Activated CD8-positive, alpha-beta memory T cell treated with anti-CD3 and anti-CD28 coated beads, Interleukin-2, amount 50 U/mL, for 24 hours (primary cell): Measurements from ENCODE around the gene OR10V1.

Experiments
- DNase-seq: peaks from one replicate; pipeline ENCODE4 v3.0.0-alpha.2; 2020; ENCODE audit errors: extremely low read depth

OR10V1 gene, protein sequence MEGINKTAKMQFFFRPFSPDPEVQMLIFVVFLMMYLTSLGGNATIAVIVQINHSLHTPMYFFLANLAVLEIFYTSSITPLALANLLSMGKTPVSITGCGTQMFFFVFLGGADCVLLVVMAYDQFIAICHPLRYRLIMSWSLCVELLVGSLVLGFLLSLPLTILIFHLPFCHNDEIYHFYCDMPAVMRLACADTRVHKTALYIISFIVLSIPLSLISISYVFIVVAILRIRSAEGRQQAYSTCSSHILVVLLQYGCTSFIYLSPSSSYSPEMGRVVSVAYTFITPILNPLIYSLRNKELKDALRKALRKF

GRCh38 chr11:59713745-59714144 is at the start of gene OR10V1:
TSS of gene OR10V1 (minus strand) at chr11:59713845. CDS start at chr11:59713845, 0 bp downstream.
- DNase-seq: no peak

- no peak for DNase-seq
Measured at GRCh38 chr11:59761993-59762392, 48.3 kb upstream of the OR10V1 start.

DNA sequence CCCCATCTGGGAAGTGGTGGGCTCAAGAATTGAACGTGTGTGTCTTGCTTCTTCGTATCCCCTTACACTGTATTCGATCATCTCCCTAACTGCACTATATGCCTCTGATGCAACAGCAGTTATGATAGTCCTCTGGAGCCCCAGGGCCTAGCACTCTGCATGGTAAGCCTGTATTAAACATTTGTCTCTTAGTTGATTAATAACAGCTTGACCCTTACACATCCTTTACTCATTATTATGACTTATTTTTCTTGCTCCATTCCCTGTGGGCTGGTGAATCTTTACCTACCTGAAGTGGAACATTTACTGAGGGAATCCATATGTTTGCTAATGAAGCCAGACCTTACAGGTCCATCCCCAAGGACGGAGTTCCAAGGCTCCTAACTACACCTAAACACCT is 47.1 kb upstream of the OR10V1 start:
- DNase-seq: no peak

- no peak for DNase-seq
Measured at GRCh38 chr11:59759900-59760299, 46.3 kb upstream of the OR10V1 start.

DNA sequence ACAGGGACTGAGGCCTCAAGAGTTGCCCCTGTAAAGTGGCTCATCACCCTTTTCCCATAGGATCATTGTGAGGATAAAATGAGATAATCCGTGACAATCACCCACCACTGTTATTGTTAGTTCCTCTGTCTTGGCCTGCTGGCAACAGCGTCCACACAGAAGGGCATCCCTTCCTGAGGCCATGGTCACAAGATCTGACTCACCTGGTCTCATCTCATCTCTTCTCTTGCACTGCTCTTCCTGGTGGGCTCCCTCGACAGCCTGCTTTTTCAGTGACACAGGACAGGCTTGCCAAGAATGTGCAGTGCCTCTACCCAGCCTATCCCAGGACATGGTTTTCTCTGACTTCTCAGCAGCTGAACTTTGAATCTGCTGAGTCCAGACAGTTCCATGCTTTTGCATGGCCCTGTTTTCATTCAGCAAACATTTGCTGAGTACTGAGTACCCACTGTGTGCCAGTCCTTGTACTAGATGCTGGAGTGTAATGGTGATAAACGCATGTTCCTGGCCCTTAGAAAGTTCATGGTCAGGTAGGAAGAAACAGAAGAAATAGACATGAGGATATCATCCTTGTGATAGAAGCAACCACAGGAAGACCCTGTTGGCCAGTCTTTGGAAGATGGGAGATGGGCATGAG is 44.9 kb upstream of the OR10V1 start:
- DNase-seq: no peak

DNA sequence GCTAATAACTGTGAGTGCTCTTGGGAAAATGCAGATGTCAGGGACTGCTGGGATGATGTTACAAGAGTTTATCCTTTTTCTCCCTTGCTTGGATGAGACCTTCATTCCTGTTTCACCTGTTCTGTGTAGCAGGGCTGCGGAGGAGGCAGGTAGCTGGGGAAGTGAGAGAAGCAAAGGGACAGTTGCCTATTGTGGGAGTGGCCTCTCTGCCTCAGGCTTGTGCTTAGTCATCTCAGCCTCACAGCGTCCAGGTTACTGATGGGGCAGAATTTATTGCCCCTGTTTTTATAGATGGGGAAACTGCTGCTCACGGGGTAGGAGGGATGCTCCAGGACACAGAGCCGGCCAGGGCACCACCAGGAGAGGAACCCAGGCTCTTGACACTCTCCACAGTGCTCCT is 43.2 kb upstream of the OR10V1 start:
- DNase-seq: no peak

DNA sequence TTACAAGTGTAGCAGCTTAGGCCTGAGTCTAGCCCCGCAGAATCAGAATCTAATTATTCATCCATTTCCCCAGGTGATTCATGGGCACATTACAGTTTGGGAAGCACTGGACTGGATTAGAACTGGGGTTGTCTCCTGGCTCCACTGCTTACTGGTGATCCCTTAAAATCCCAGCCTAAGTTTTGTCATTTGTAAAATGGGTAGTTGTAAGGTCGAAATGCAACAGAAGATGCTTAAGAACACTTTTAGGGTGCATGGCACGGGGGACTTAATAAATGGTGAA is 42.9 kb upstream of the OR10V1 start:
- no peak for DNase-seq

GRCh38 chr11:59755701-59756557 is 42.3 kb upstream of the OR10V1 start:
- no peak for DNase-seq

DNA sequence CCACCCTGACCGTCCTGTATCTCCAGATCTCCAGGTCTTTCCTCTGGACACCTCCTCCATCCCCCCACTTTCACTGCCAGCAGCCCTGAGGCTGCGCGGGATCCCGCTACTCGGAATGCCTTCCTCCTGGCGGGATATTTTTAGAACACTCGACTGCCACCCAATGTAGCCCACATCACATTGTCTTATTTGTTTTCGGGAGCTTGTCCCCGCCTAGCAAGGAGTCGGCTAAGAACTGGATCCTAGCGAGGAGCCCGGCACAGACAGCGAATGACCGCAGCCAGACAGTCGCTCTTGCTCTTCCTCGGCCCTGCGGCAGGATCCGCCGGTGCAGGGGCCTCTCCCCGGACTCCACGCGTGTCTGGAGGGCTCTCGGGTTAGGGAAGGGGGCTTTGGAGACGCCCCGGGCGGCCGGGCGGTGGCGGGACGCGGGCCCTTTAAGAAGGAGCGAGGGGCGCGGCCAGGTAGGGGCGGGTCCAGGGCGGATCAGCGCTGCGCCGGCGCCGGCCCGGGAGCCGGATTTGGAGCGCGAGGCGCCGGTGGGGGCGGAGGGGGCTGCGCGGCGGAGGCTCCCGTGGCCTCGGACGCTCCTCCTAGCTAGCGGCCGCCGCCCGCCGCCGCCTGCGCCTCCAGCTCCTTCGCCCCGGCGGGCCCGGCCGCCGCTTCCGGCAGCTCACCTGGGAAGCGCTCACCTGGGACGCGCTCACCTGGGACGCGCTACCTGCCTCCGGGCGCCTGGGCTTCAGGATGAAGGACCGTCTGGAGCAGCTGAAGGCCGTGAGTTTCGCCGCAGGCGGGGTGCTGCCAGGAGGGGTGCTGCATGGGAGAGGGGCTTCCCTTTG is 41.4 kb upstream of the OR10V1 start, which contains the start of gene STX3:
Gene STX3, plus strand, starts transcription at position 518 of the 842 bp plus-strand sequence. Its CDS starts 230 bp downstream, at position 748.
- DNase-seq: peak; percentile 25

- no peak for DNase-seq
Measured at GRCh38 chr11:59754494-59754858, 40.8 kb upstream of the OR10V1 start.

- peak; percentile 49 for DNase-seq
Measured at GRCh38 chr11:59753650-59754493, 40.2 kb upstream of the OR10V1 start.

DNA sequence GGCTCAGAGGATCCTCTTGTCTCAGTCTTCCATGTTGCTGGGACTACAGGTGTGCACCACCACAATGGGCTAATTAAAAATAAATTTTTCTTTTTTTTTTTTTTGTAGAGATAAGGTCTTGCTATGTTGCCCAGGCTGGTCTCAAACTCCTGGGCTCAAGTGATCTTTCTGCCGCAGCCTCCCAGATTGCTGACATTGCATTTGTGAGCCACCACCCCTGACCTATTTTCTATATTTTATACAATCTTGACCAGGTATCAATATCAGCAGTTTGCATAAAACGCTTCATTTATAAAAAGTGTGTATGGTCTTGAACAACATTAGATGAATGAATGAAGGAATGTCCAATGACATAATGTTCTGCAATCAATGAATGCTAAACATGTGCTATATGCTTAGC is 32.5 kb upstream of the OR10V1 start:
- DNase-seq: no peak

DNA sequence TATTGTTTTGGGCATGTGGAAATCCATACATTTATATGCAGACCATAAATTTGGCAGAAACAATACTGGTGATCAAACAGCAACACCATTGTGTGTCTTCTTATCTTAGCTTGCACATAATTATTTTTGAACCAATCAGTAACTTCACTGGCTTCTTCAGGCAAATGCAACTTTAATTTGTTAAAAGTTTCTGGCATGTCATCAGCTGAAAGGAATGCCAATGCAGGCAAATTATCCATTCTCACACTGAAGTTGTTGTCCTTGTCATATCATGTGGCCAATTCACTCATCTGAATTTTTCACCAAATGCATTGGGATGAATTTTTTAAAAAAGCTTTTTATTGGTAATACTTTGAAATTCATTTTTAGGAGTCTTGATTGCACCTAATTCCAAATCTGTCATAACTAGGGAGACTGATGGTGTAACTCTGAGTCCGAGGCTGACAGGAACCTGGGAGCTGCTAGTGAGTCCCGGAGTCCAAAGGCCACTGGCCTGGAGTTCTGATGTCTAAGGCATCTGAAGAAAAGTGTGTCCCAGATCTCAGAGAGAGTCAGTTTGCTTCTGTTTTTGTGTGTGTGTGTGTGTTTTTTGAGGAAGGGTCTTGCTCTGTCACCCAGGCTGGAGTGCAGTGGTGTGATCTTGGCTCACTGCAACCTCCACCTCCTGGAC is 17.4 kb upstream of the OR10V1 start:
- DNase-seq: no peak

DNA sequence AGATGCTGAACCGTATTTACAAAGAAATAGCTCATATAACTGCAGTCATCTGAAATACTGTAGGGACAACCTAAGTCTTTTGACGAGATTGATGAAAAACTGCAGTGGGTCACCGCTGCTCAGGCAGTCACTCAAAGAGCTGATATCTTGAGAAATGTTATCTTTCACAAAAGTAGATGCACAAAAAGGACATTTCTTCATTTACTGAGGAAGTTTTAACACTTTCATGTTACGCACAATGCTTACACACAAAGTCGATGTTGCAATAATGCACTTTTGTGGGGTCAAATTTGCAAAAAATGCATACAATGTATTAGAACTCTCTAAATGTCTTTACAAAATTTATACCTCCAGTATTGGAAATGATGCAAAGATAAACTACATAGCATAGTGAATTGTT is 16.2 kb upstream of the OR10V1 start:
- no peak for DNase-seq

DNA sequence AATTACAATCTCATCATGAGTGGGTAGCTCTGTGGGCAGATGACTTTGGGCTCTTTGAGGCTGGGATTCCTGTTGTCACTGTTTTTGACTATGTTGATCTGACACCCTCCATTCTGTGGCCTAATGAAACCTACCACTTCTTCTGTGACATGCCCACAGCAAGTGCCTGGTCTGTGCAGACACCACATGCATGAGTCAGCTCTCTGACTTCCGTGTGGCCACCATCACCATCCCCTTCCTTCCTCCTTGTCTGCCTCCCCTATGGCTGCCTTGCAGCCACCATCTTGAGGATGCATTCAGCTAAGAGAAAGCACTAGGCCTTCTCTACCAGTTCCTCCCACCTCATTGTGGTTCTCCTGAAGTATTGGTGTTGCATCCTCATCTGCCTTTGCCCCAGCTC is 15.3 kb upstream of the OR10V1 start:
- no peak for DNase-seq

GRCh38 chr11:59728154-59728553 is 14.5 kb upstream of the OR10V1 start:
- DNase-seq: no peak

DNA sequence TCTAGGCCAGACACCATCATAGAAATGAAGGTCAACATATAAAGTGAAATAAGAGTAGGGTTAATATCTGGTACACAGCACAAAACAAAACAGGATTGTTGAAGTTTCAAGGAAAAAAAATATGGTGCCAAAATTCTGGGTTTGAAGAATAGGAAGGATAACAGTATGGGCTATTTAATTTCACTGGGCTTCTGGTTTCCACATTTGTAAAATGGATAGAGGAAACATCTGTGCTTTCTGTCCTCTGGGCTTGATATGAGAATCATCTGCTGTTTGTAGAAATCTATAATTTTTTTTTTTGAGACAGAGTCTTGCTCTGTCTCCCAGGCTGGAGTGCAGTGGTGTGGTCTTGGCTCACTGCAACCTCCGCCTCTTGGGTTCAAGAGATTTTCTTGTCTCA is 13.8 kb upstream of the OR10V1 start:
- no peak for DNase-seq

DNA sequence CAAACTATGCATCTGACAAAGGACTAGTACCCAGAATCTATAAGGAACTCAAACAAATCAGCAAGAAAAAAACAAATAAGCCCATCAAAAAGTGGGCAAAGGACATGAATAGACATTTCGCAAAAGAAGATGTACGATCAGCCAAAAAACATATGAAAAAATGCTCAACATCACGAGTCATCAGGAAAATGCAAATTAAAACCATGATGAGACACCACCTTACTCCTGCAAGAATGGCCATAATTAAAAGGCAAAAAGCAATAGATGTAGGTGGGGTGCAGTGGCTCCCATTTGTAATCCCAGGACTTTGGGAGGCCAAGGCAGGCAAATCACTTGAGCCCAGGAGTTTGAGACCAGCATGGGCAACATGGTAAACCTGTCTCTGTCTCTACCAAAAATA is 10.4 kb upstream of the OR10V1 start:
- DNase-seq: no peak

DNA sequence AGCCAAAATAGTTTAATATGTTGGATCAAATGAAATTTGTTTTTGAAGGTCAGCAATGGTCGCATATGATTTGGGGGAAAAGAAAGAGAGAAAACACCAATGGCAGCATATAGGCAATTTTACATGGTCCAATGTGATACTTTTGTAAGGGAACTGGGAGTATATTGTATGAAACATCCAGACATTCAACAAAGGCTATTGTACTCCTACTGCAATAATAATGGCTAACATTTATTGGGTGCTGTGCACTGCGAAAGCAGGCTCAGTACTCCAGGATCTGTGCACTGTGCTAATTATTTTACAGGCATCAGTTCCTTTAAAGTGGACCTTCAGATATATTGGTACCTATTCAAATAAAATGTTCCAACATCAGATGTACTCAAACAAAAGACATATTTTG is 5.9 kb upstream of the OR10V1 start:
- no peak for DNase-seq

GRCh38 chr11:59716051-59716450 is 2.4 kb upstream of the OR10V1 start:
- DNase-seq: no peak
